GM13977 (cell line): ENCODE results near the gene LIPM.

Source experiments
- DNase-seq: peaks from one replicate; pipeline ENCODE4 v3.0.0; 2012; ENCODE audit warnings: low spot score
- CTCF ChIP-seq: IDR thresholded peaks from 2 replicates; pipeline ENCODE4 v1.5.1; 2012; ENCODE audit warnings: mild to moderate bottlenecking, control low read depth; ENCODE audit not compliant: insufficient read depth; ENCODE audit errors: extremely low read depth, missing control alignments
- in situ Hi-C: fragments of 300-500 bp; cut with MboI; formaldehyde crosslinking; loops from one replicate; pipeline ENCODE4 v1.12.0; 2022; ENCODE audit warnings: low sequenced_read_pairs, low pct_unique_long_range_greater_than_20kb, mixed read lengths, inconsistent platforms; ENCODE audit not compliant: unreplicated experiment

The LIPM gene

GRCh38 chr10:88852327-88852726 lies 49.8 kb downstream of the LIPM start:
- in situ Hi-C loops = no loop called here
- no peak for DNase-seq
- TF ChIP-seq CTCF = no peak

- no peak for TF ChIP-seq CTCF
- in situ Hi-C loops = no loop called here
- no peak for DNase-seq
Measured at GRCh38 chr10:88853155-88853881, 50.8 kb downstream of the LIPM start.

GRCh38 chr10:88854684-88855083 lies 52.2 kb downstream of the LIPM start:
- DNase-seq = no peak
- no peak for TF ChIP-seq CTCF
- in situ Hi-C loops = no loop called here

- DNase-seq = no peak
- no peak for TF ChIP-seq CTCF
- in situ Hi-C loops = no loop called here
Measured at GRCh38 chr10:88857831-88858230, 55.3 kb downstream of the LIPM start.

GRCh38 chr10:88858491-88858890 lies 56.0 kb downstream of the LIPM start:
- TF ChIP-seq CTCF = no peak
- no peak for DNase-seq
- in situ Hi-C loops = no loop called here

- in situ Hi-C loops = no loop called here
- no peak for DNase-seq
- no peak for TF ChIP-seq CTCF
Measured at GRCh38 chr10:88861036-88861435, 58.5 kb downstream of the LIPM start.
